T-helper 2 cell treated with Interferon-gamma antibody and Interleukin-4, amounts not matched to agents 5 μg/mL and 100 μg/mL, for 36 hours (primary cell): ENCODE data around the gene RHBDL3.

ENCODE experiments used
- DNase-seq: peaks from one replicate; pipeline ENCODE4 v3.0.0; 2021; ENCODE audit warnings: low spot score
- H3K27ac Mint-ChIP-seq: one replicate; pipeline ENCODE4 v1.8.0; 2021; ENCODE audit warnings: mild to moderate bottlenecking, mixed read lengths
- H3K27me3 Mint-ChIP-seq: one replicate; pipeline ENCODE4 v1.8.0; 2021; ENCODE audit warnings: low read depth, mixed read lengths
- H3K36me3 Mint-ChIP-seq: one replicate; pipeline ENCODE4 v1.8.0; 2021; ENCODE audit warnings: low read depth, mixed read lengths
- H3K4me1 Mint-ChIP-seq: one replicate; pipeline ENCODE4 v1.8.0; 2021; ENCODE audit warnings: low read depth, mixed read lengths
- H3K4me3 Mint-ChIP-seq: one replicate; pipeline ENCODE4 v1.8.0; 2022; ENCODE audit warnings: mild to moderate bottlenecking, moderate library complexity, mixed read lengths
- H3K9me3 Mint-ChIP-seq: one replicate; pipeline ENCODE4 v1.8.0; 2021; ENCODE audit warnings: mixed read lengths

Gene RHBDL3

GRCh38 chr17:32355649-32356377 lies 90.2 kb downstream of the RHBDL3 start:
- peak overlapping the region; percentile 62 for H3K4me3 Mint-ChIP-seq

GRCh38 chr17:32356378-32356743 lies 90.7 kb downstream of the RHBDL3 start:
- H3K27ac Mint-ChIP-seq = no peak overlapping the region
- H3K4me1 Mint-ChIP-seq = peaks cover 43% of the 10 kb centered on the region
- H3K4me3 Mint-ChIP-seq = no peak overlapping the region
- H3K9me3 Mint-ChIP-seq = no peaks in the 10 kb centered on the region
- no peak for DNase-seq
- no peaks in the 10 kb centered on the region for H3K27me3 Mint-ChIP-seq
- peaks cover 73% of the 10 kb centered on the region for H3K36me3 Mint-ChIP-seq

More at GRCh38 chr17:32355649-32356377, 90.2 kb downstream of the RHBDL3 start:
- Mint-ChIP-seq H3K27me3 (no peaks in the 10 kb centered on the region), H3K9me3 (no peaks in the 10 kb centered on the region), H3K4me1 (peaks cover 42% of the 10 kb centered on the region), H3K27ac (peak overlapping the region; percentile 43), H3K36me3 (peaks cover 71% of the 10 kb centered on the region)
- no peak for DNase-seq

- DNase-seq = no peak
- Mint-ChIP-seq H3K9me3 (no peaks in the 10 kb centered on the region), H3K27ac (no peak overlapping the region), H3K4me3 (no peak overlapping the region), H3K4me1 (peaks cover 40% of the 10 kb centered on the region), H3K36me3 (peaks cover 72% of the 10 kb centered on the region), H3K27me3 (no peaks in the 10 kb centered on the region)
Measured at GRCh38 chr17:32356750-32357149, 91.1 kb downstream of the RHBDL3 start.

GRCh38 chr17:32357615-32358014 lies 92.0 kb downstream of the RHBDL3 start:
- Mint-ChIP-seq H3K27ac (no peak overlapping the region), H3K4me3 (no peak overlapping the region), H3K36me3 (peaks cover 71% of the 10 kb centered on the region), H3K27me3 (no peaks in the 10 kb centered on the region), H3K4me1 (peaks cover 40% of the 10 kb centered on the region), H3K9me3 (no peaks in the 10 kb centered on the region)
- no peak for DNase-seq

- DNase-seq = no peak
- no peaks in the 10 kb centered on the region for H3K27me3 Mint-ChIP-seq
- H3K4me3 Mint-ChIP-seq = no peak overlapping the region
- H3K4me1 Mint-ChIP-seq = peaks cover 16% of the 10 kb centered on the region
- H3K27ac Mint-ChIP-seq = no peak overlapping the region
- H3K9me3 Mint-ChIP-seq = no peaks in the 10 kb centered on the region
- peaks cover 72% of the 10 kb centered on the region for H3K36me3 Mint-ChIP-seq
Measured at GRCh38 chr17:32361270-32361669, 95.6 kb downstream of the RHBDL3 start.

- no peak for DNase-seq
- no peaks in the 10 kb centered on the region for H3K27me3 Mint-ChIP-seq
- H3K4me1 Mint-ChIP-seq = peaks cover 12% of the 10 kb centered on the region
- peak overlapping the region; percentile 0 for H3K27ac Mint-ChIP-seq
- H3K4me3 Mint-ChIP-seq = no peak overlapping the region
- peaks cover 71% of the 10 kb centered on the region for H3K36me3 Mint-ChIP-seq
- H3K9me3 Mint-ChIP-seq = no peaks in the 10 kb centered on the region
Measured at GRCh38 chr17:32370426-32370825, 104.8 kb downstream of the RHBDL3 start.
